OCI-LY3 (cell line): ENCODE data around the gene LHB.

ENCODE experiments used
- H2AFZ ChIP-seq: fragments of 200-600, 300-600 bp; shearing (Covaris generic); 2 replicates; pipeline ENCODE4 v1.6.0; 2014; ENCODE audit warnings: antibody characterized with exemption, low read depth, low read length
- H3K27ac ChIP-seq: fragments of 200-600, 300-600 bp; sonication (generic); 2 replicates; pipeline ENCODE4 v1.5.1; 2014; ENCODE audit warnings: mild to moderate bottlenecking, low read length, moderate library complexity, mixed read lengths
- H3K27me3 ChIP-seq: fragments of 200-600, 300-600 bp; sonication (generic); 2 replicates; pipeline ENCODE4 v1.6.1; 2014; ENCODE audit warnings: low read depth, low read length, mixed read lengths
- H3K36me3 ChIP-seq: fragments of 200-600, 300-600 bp; sonication (generic); replicated peaks from 2 replicates; pipeline ENCODE3; 2014; ENCODE audit warnings: low read depth, low read length, mixed read lengths
- H3K4me1 ChIP-seq: fragments of 300-600, 200-600 bp; sonication (generic); 2 replicates; pipeline ENCODE4 v1.6.1; 2014; ENCODE audit warnings: low read length, mixed read lengths
- H3K4me2 ChIP-seq: fragments of 200-600, 300-600 bp; sonication (generic); 2 replicates; pipeline ENCODE4 v1.6.1; 2014; ENCODE audit warnings: low read length, mixed read lengths
- H3K4me3 ChIP-seq: fragments of 300-600, 200-600 bp; sonication (generic); 2 replicates; pipeline ENCODE4 v1.5.1; 2014; ENCODE audit warnings: antibody characterized with exemption, mild to moderate bottlenecking, low read length, moderate library complexity
- H3K79me2 ChIP-seq: fragments of 300-600, 200-600 bp; shearing (Covaris generic); 2 replicates; pipeline ENCODE4 v1.6.1; 2014; ENCODE audit warnings: mild to moderate bottlenecking, low read length, mixed read lengths
- H3K9ac ChIP-seq: fragments of 300-600, 200-600 bp; shearing (Covaris generic); 2 replicates; pipeline ENCODE4 v1.6.0; 2014; ENCODE audit warnings: mild to moderate bottlenecking, low read length, moderate library complexity
- H3K9me3 ChIP-seq: fragments of 200-600, 300-600 bp; shearing (Covaris generic); 2 replicates; pipeline ENCODE4 v1.6.1; 2014; ENCODE audit warnings: low read length, mixed read lengths; ENCODE audit not compliant: insufficient read depth
- H4K20me1 ChIP-seq: fragments of 200-600, 300-600 bp; sonication (generic); 2 replicates; pipeline ENCODE4 v1.6.1; 2016; ENCODE audit warnings: low read length, mixed read lengths; ENCODE audit not compliant: insufficient read depth
- EZH2phosphoT487 ChIP-seq: fragments of 200-600 bp; shearing (Covaris generic); IDR thresholded peaks from 2 replicates; pipeline ENCODE4 v1.6.1; 2018; ENCODE audit warnings: antibody characterized with exemption, mixed run types, low read depth
- TF ChIP-seq, protein P1 (sequence below): fragments of 200-600, 300-600 bp; sonication (generic); IDR thresholded peaks from 2 replicates; pipeline ENCODE4 v1.5.1; 2014; ENCODE audit warnings: antibody characterized with exemption, low read length, low read depth

The LHB gene

DNA sequence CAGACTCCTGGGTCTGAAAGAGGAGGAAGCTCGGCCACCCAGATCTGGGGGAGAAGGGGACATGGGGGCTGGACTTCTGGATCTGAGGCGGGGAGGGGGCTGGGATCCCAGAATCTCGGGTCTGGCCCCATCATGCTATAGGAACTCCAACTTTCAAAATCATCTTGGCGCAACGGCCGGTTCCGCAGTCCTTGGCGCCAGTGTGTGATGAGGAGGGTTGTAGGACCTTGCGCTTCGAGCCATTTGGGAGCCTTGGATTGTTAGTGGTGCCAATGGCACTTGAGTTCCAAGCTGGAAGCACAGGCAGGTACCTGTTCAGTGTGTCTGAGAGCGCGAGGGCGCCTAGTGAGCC lies 22.9 kb downstream of the LHB start:
- Histone ChIP-seq H3K27me3 (no peaks in the 10 kb centered on the region), H3K4me1 (peaks cover 16% of the 10 kb centered on the region), H3K4me3 (peak overlapping the region; percentile 85), H3K9ac (peak overlapping the region; percentile 83), H3K9me3 (no peaks in the 10 kb centered on the region), H3K79me2 (peaks cover 66% of the 10 kb centered on the region), H3K27ac (peak overlapping the region; percentile 79), H4K20me1 (peaks cover 11% of the 10 kb centered on the region), H3K36me3 (peaks cover 7% of the 10 kb centered on the region), H3K4me2 (peak overlapping the region; percentile 80), H2AFZ (no peak overlapping the region)
- TF ChIP-seq, protein P1, sequence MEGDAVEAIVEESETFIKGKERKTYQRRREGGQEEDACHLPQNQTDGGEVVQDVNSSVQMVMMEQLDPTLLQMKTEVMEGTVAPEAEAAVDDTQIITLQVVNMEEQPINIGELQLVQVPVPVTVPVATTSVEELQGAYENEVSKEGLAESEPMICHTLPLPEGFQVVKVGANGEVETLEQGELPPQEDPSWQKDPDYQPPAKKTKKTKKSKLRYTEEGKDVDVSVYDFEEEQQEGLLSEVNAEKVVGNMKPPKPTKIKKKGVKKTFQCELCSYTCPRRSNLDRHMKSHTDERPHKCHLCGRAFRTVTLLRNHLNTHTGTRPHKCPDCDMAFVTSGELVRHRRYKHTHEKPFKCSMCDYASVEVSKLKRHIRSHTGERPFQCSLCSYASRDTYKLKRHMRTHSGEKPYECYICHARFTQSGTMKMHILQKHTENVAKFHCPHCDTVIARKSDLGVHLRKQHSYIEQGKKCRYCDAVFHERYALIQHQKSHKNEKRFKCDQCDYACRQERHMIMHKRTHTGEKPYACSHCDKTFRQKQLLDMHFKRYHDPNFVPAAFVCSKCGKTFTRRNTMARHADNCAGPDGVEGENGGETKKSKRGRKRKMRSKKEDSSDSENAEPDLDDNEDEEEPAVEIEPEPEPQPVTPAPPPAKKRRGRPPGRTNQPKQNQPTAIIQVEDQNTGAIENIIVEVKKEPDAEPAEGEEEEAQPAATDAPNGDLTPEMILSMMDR: no peak
- no peak for TF ChIP-seq EZH2phosphoT487

DNA sequence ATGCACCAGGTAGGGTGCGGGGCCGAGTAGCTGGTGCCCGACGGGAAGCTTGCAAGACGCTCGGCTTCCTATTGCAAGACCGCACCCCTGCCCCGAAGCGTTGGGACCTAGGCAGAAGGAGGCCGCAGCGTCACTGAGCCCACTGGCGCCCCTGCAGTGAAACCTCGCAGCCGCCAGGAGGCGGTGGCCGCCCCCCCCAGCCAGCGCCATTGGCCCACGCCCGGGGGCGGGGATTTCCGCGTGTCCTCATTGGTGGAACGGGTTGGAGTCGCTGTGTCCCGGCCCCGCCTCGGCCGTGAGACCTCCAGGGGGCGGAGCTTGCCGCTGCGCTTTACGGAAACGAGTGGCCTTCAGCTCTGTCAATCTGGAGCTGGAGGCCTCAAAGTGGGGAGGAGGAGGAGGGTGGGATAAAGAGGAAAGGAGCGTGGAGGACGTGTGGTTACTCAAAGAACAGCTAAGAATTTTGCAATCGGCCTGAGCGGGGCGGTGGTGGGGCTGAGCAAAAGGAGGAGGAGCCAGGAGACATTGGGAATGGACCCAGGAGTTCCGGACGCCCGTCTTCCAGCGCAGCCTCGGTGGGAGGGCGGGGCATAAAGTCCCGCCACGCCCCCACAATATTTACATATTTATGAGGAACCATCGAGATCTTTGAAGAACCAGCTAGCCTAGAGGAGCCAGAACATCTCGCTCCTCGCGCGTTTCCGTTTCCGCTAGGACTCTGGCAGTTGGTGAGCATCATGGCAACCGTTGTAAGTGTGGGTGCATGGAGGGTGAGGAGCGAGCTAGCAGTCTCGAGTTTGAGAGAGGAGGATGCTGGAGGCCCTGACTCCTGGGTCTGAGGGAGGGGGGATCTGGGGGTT lies 23.5 kb downstream of the LHB start, which contains the start of the genes GYS1 and RUVBL2:
Gene GYS1, minus strand, starts transcription at position 135 of the 860 bp plus-strand sequence. CDS start 197 bp downstream, outside the sequence.
Gene RUVBL2, plus strand, starts transcription at position 713 of the 860 bp plus-strand sequence. Its CDS starts 25 bp downstream, at position 738.
- TF ChIP-seq EZH2phosphoT487: no peak
- TF ChIP-seq, protein P1: peak; percentile 74

DNA sequence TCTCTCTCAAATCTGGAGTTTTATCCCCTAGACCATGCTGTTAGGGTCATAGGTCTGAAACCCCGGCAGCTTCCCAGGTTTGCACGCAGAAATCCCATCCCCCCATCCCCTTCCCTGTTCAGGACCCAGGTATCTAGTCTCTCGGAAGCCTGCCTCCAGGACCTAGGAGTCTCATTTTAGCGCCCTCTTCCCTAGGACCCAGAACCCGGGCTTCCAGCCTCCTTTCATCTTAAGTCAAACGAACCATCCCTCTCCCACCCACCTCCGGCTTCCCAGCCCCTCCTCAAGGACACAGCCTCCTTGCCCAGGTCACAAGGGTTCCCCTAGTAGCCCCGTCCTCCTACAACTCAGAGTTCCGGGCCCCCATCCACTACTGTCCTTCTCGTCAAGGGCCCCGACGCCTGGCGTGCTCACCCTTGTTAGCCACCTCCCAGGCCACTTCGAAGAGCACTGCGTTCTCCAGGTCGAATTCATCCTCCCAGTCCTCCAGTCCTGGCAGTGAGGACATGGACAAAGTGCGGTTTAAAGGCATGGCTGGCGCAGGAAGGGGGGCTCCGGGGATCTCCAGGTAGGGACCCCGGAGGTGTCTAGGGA lies 24.2 kb downstream of the LHB start:
- H3K79me2 ChIP-seq: peaks cover 60% of the 10 kb centered on the region
- 0 out of 2 replicates have a peak overlapping the region, but pooled peaks have one; percentile 4 for H2AFZ ChIP-seq
- H3K9me3 ChIP-seq: no peaks in the 10 kb centered on the region
- peak overlapping the region; percentile 43 for H3K27ac ChIP-seq
- H3K36me3 ChIP-seq: peaks cover 12% of the 10 kb centered on the region
- no peaks in the 10 kb centered on the region for H3K27me3 ChIP-seq
- peaks cover 7% of the 10 kb centered on the region; the same call in 1 of the 2 replicates for H4K20me1 ChIP-seq
- TF ChIP-seq EZH2phosphoT487: no peak
- TF ChIP-seq, protein P1: no peak
- H3K9ac ChIP-seq: peak overlapping the region; percentile 84
- H3K4me1 ChIP-seq: peaks cover 16% of the 10 kb centered on the region
- H3K4me3 ChIP-seq: peak overlapping the region; percentile 85
- peak overlapping the region; percentile 93 for H3K4me2 ChIP-seq

More for the DNA sequence above, 23.5 kb downstream of the LHB start, which contains the start of the genes GYS1 and RUVBL2:
- peaks cover 16% of the 10 kb centered on the region for H3K4me1 ChIP-seq
- H3K4me2 ChIP-seq: peak within 1 kb of the TSS; percentile 93
- peak within 1 kb of the TSS; percentile 85 for H3K4me3 ChIP-seq
- peak within 1 kb of the TSS; percentile 84 for H3K9ac ChIP-seq
- H3K79me2 ChIP-seq: peaks cover 66% of the 10 kb centered on the region
- peaks cover 11% of the 10 kb centered on the region for H4K20me1 ChIP-seq
- peak within 1 kb of the TSS; percentile 79 for H3K27ac ChIP-seq
- H3K9me3 ChIP-seq: no peaks in the 10 kb centered on the region
- peaks cover 7% of the 10 kb centered on the region for H3K36me3 ChIP-seq
- no peaks in the 10 kb centered on the region for H3K27me3 ChIP-seq
- 0 out of 2 replicates have a peak within 1 kb of the TSS, but pooled peaks have one; percentile 29 for H2AFZ ChIP-seq
